SHP77 treated with DMSO at 0.1 percent for 48 hours (cell line): Measurements from ENCODE around the gene DAGLB.
A peak's percentile ranks its signal among the peaks of the same experiment; 100 is the strongest.
"Not testable (repeated sequence)": the region's sequence is repeated elsewhere in the genome, so short reads cannot be mapped to it uniquely, and the experiment has no call there.

ENCODE experiments used
- DNase-seq: peaks from one replicate; lab custom pipeline; 2025; lab: John Stamatoyannopoulos, UW

DAGLB gene

GRCh38 chr7:6447581-6448199, at the start of gene DAGLB:
DAGLB (minus strand) TSS chr7:6447954; CDS start chr7:6447842, 112 bp downstream.
- DNase-seq = peak; percentile 80

- DNase-seq = no peak
These were observed 49.8 kb upstream of the DAGLB start for GRCh38 chr7:6497637-6497905.

- DNase-seq = no peak
These were observed 49.3 kb upstream of the DAGLB start for GRCh38 chr7:6496842-6497636.

- no peak for DNase-seq
These were observed 48.0 kb upstream of the DAGLB start for GRCh38 chr7:6495597-6496262.

- no peak for DNase-seq
These were observed 46.6 kb upstream of the DAGLB start for GRCh38 chr7:6494365-6494764.

GRCh38 chr7:6491194-6491593, 43.4 kb upstream of the DAGLB start:
- DNase-seq = no peak

- peak; percentile 17 for DNase-seq
These were observed 41.9 kb upstream of the DAGLB start for GRCh38 chr7:6489612-6490011.

GRCh38 chr7:6487184-6487545, 39.4 kb upstream of the DAGLB start:
- no peak for DNase-seq

- no peak for DNase-seq
These were observed 38.9 kb upstream of the DAGLB start for GRCh38 chr7:6486438-6487183.

GRCh38 chr7:6482743-6483119, 35.0 kb upstream of the DAGLB start:
- no peak for DNase-seq

- DNase-seq = no peak
These were observed 34.6 kb upstream of the DAGLB start for GRCh38 chr7:6482307-6482706.

GRCh38 chr7:6481445-6481844, 33.7 kb upstream of the DAGLB start:
- DNase-seq = no peak

- no peak for DNase-seq
These were observed 32.5 kb upstream of the DAGLB start for GRCh38 chr7:6480323-6480660.

- DNase-seq = no peak
These were observed 31.3 kb upstream of the DAGLB start for GRCh38 chr7:6479067-6479466.

- DNase-seq = no peak
These were observed 30.4 kb upstream of the DAGLB start for GRCh38 chr7:6478186-6478585.

GRCh38 chr7:6477318-6477660, 29.5 kb upstream of the DAGLB start:
- DNase-seq = no peak

- DNase-seq = no peak
These were observed 29.0 kb upstream of the DAGLB start for GRCh38 chr7:6476596-6477317.

GRCh38 chr7:6475433-6476186, 27.9 kb upstream of the DAGLB start:
- no peak for DNase-seq

- DNase-seq = no peak
These were observed 18.1 kb upstream of the DAGLB start for GRCh38 chr7:6465862-6466261.

GRCh38 chr7:6463609-6464008, 15.9 kb upstream of the DAGLB start:
- not testable (repeated sequence) for DNase-seq

- no peak for DNase-seq
These were observed 14.3 kb upstream of the DAGLB start for GRCh38 chr7:6461946-6462550.
